ENCODE measurements around the gene CCDC182.

The CCDC182 gene

GRCh38 chr17:57724026-57724728, 20.9 kb downstream of the CCDC182 start:
- no peak overlapping the region for H3K27ac Mint-ChIP-seq
- H3K4me1 Mint-ChIP-seq = peaks cover 6% of the 10 kb centered on the region
- no peaks in the 10 kb centered on the region for H3K27me3 Mint-ChIP-seq
- no peak for DNase-seq
- no peak overlapping the region for H3K4me3 Mint-ChIP-seq
- H3K9me3 Mint-ChIP-seq = no peaks in the 10 kb centered on the region
- no peak for ATAC-seq

GRCh38 chr17:57723427-57724025, 21.6 kb downstream of the CCDC182 start:
- no peaks in the 10 kb centered on the region for H3K27me3 Mint-ChIP-seq
- DNase-seq (no peak), ATAC-seq (no peak)
- peaks cover 6% of the 10 kb centered on the region for H3K4me1 Mint-ChIP-seq
- H3K9me3 Mint-ChIP-seq = no peaks in the 10 kb centered on the region
- no peak overlapping the region for H3K4me3 Mint-ChIP-seq
- peak overlapping the region in 1 of 2 donors; percentile 87 for H3K27ac Mint-ChIP-seq

GRCh38 chr17:57722704-57723043, 22.4 kb downstream of the CCDC182 start:
- ATAC-seq (no peak), DNase-seq (no peak)
- Mint-ChIP-seq H3K9me3 (no peaks in the 10 kb centered on the region), H3K27me3 (peaks cover 2% of the 10 kb centered on the region), H3K4me3 (no peak overlapping the region), H3K27ac (no peak overlapping the region), H3K4me1 (peaks cover 6% of the 10 kb centered on the region)

GRCh38 chr17:57721967-57722703, 23.0 kb downstream of the CCDC182 start:
- H3K4me3 Mint-ChIP-seq = no peak overlapping the region
- peaks cover 8% of the 10 kb centered on the region for H3K27me3 Mint-ChIP-seq
- ATAC-seq = no peak
- peaks cover 6% of the 10 kb centered on the region for H3K4me1 Mint-ChIP-seq
- DNase-seq = no peak
- no peaks in the 10 kb centered on the region for H3K9me3 Mint-ChIP-seq
- H3K27ac Mint-ChIP-seq = peak overlapping the region in 1 of 2 donors; percentile 44

- Mint-ChIP-seq H3K4me3 (no peak overlapping the region), H3K9me3 (no peaks in the 10 kb centered on the region), H3K4me1 (peaks cover 6% of the 10 kb centered on the region), H3K27ac (no peak overlapping the region), H3K27me3 (peaks cover 24% of the 10 kb centered on the region)
- DNase-seq = no peak
- no peak for ATAC-seq
Measured at GRCh38 chr17:57720386-57721035, 24.6 kb downstream of the CCDC182 start.

- Mint-ChIP-seq H3K27me3 (peaks cover 34% of the 10 kb centered on the region), H3K4me1 (peaks cover 6% of the 10 kb centered on the region), H3K4me3 (no peak overlapping the region), H3K9me3 (no peaks in the 10 kb centered on the region), H3K27ac (no peak overlapping the region)
- ATAC-seq (no peak), DNase-seq (no peak)
Measured at GRCh38 chr17:57718878-57719277, 26.2 kb downstream of the CCDC182 start.

GRCh38 chr17:57715981-57716380, 29.1 kb downstream of the CCDC182 start:
- H3K9me3 Mint-ChIP-seq = no peaks in the 10 kb centered on the region
- no peak for DNase-seq
- H3K4me3 Mint-ChIP-seq = no peak overlapping the region
- H3K4me1 Mint-ChIP-seq = no peaks in the 10 kb centered on the region
- H3K27ac Mint-ChIP-seq = no peak overlapping the region
- H3K27me3 Mint-ChIP-seq = peaks cover 41% of the 10 kb centered on the region
- no peak for ATAC-seq

- ATAC-seq (no peak), DNase-seq (peak in 1 of 2 donors; percentile 0)
- Mint-ChIP-seq H3K4me3 (no peak overlapping the region), H3K9me3 (peaks cover 0 to 8% of the 10 kb centered on the region in 2 donors), H3K27me3 (peaks cover 41% of the 10 kb centered on the region), H3K27ac (no peak overlapping the region), H3K4me1 (no peaks in the 10 kb centered on the region)
Measured at GRCh38 chr17:57714665-57715180, 30.4 kb downstream of the CCDC182 start.

- Mint-ChIP-seq H3K27me3 (peaks cover 41% of the 10 kb centered on the region), H3K4me1 (no peaks in the 10 kb centered on the region), H3K27ac (no peak overlapping the region), H3K4me3 (no peak overlapping the region), H3K9me3 (peaks cover 0 to 9% of the 10 kb centered on the region in 2 donors)
- DNase-seq = peak in 1 of 2 donors; percentile 4
- no peak for ATAC-seq
Measured at GRCh38 chr17:57713140-57713539, 32.0 kb downstream of the CCDC182 start.

GRCh38 chr17:57708410-57708809, 36.7 kb downstream of the CCDC182 start:
- H3K9me3 Mint-ChIP-seq = peaks cover 0 to 9% of the 10 kb centered on the region in 2 donors
- H3K27me3 Mint-ChIP-seq = peaks cover 3% of the 10 kb centered on the region
- H3K4me3 Mint-ChIP-seq = no peak overlapping the region
- no peak for ATAC-seq
- no peak for DNase-seq
- H3K4me1 Mint-ChIP-seq = peaks cover 13% of the 10 kb centered on the region
- H3K27ac Mint-ChIP-seq = no peak overlapping the region

GRCh38 chr17:57707892-57708291, 37.2 kb downstream of the CCDC182 start:
- ATAC-seq = no peak
- no peaks in the 10 kb centered on the region for H3K27me3 Mint-ChIP-seq
- peaks cover 0 to 9% of the 10 kb centered on the region in 2 donors for H3K9me3 Mint-ChIP-seq

GRCh38 chr17:57706761-57707160, 38.3 kb downstream of the CCDC182 start:
- Mint-ChIP-seq H3K4me1 (peaks cover 13% of the 10 kb centered on the region), H3K9me3 (peaks cover 0 to 9% of the 10 kb centered on the region in 2 donors), H3K4me3 (no peak overlapping the region), H3K27me3 (no peaks in the 10 kb centered on the region), H3K27ac (no peak overlapping the region)
- peak in 1 of 2 donors; percentile 4 for DNase-seq
- no peak for ATAC-seq

More at GRCh38 chr17:57707892-57708291, 37.2 kb downstream of the CCDC182 start:
- Mint-ChIP-seq H3K27ac (no peak overlapping the region), H3K4me1 (peaks cover 13% of the 10 kb centered on the region), H3K4me3 (no peak overlapping the region)
- peak in 1 of 2 donors; percentile 7 for DNase-seq

GRCh38 chr17:57705921-57706695, 39.0 kb downstream of the CCDC182 start:
- ATAC-seq = no peak
- peaks cover 0 to 9% of the 10 kb centered on the region in 2 donors for H3K9me3 Mint-ChIP-seq
- H3K27ac Mint-ChIP-seq = peak overlapping the region; percentile 9 to 86
- no peak overlapping the region for H3K4me3 Mint-ChIP-seq
- DNase-seq = peak in 1 of 2 donors; percentile 1
- peaks cover 13% of the 10 kb centered on the region for H3K4me1 Mint-ChIP-seq
- H3K27me3 Mint-ChIP-seq = no peaks in the 10 kb centered on the region

GRCh38 chr17:57704448-57704847, 40.7 kb downstream of the CCDC182 start:
- H3K4me3 Mint-ChIP-seq = no peak overlapping the region
- ATAC-seq = no peak
- H3K27ac Mint-ChIP-seq = no peak overlapping the region
- H3K4me1 Mint-ChIP-seq = peaks cover 13% of the 10 kb centered on the region
- H3K27me3 Mint-ChIP-seq = no peaks in the 10 kb centered on the region
- no peaks in the 10 kb centered on the region for H3K9me3 Mint-ChIP-seq
- no peak for DNase-seq

- no peaks in the 10 kb centered on the region for H3K9me3 Mint-ChIP-seq
- DNase-seq = no peak
- no peak for ATAC-seq
- no peak overlapping the region for H3K4me3 Mint-ChIP-seq
- no peaks in the 10 kb centered on the region for H3K27me3 Mint-ChIP-seq
- peaks cover 13% of the 10 kb centered on the region for H3K4me1 Mint-ChIP-seq
- no peak overlapping the region for H3K27ac Mint-ChIP-seq
Measured at GRCh38 chr17:57703273-57703672, 41.8 kb downstream of the CCDC182 start.
